CD4-positive, alpha-beta T cell treated with Interleukin-15 for 1 hour (primary cell): ENCODE data around the gene ATF7.
"Not testable (repeated sequence)": the region's sequence is repeated elsewhere in the genome, so short reads cannot be mapped to it uniquely, and the experiment has no call there.

Experiments used
- DNase-seq: peaks from one replicate; pipeline ENCODE4 v3.0.0-alpha.2; 2020

Gene ATF7

GRCh38 chr12:53564278-53564677 is 61.9 kb downstream of the ATF7 start:
- no peak for DNase-seq

DNA sequence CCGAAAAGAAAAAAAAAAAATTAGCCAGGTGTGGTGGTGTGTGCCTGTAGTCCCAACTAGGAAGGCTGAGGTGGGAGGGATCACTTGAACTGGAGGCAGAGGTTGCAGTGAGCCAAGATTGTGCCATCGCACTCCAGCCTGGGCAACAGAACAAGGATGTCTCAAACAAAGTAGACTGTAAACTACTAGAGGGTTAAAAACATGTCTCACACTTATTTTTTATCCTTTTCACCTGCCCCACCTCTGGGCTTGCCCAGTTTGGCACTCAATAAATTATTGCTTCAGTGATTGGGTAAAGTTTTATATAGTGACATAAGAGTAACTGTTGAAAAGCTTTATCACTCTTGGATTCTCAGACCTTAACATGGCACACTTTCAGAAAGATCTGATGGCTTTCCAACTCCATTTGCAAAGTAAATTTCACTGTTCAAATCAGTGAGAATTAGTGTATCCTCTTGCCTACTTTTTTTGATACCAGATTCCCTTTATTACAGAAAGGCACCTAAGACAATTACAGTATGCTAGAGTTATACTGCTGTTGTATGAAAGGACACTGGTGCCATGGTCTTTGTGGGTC is 62.6 kb downstream of the ATF7 start:
- DNase-seq = no peak

- DNase-seq = no peak
Observed at GRCh38 chr12:53561590-53561953, 64.6 kb downstream of the ATF7 start.

DNA sequence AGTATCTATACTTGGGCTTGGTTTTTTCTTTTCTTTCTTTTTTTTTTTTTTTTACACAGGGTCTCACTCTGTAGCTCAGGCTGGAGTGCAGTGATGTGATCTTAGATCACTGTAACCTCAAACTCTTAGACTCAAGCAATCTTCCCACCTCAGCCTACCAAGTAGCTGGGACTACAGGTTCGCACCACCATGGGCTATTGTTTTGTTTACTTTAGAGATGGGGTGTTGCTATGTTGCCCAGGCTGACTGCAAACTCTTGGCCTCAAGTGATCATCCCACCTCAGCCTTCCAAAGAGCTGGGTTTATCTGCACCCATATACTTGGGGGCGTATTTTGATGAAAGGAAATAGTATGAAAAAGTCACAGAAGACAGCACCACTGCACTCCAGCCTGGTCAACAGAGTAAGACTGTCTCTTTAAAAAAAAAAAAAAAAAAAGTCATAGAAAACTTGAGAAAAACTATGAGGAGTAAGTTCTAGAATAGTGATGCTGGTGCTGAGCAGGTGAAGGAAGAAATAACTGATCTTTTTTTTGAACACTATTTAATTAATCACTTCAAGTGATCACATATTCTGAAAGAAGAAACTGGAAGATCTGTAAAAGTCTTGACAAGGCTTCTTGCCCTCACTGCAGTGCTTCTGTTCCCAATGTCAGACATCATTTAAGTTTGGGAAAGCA is 65.1 kb downstream of the ATF7 start:
- DNase-seq = no peak

DNA sequence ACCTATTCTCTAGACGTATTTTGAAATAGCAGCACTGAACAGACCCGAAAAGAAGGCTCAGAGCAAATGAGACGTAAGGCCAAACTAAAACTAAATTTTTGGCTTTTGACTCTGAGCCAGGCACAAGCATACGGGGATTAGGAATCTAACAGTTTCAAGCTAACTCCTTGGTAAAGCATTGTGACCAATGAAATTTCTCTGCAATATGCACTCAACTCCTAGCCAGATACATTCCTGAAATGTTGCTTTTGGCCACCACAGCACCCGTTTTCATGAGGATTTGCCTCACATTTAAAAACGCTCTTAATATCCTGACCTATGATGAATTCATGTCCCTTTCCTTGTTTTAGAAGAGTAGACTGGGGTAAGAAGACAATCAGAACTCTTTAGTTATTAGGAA is 65.8 kb downstream of the ATF7 start:
- DNase-seq = no peak

DNA sequence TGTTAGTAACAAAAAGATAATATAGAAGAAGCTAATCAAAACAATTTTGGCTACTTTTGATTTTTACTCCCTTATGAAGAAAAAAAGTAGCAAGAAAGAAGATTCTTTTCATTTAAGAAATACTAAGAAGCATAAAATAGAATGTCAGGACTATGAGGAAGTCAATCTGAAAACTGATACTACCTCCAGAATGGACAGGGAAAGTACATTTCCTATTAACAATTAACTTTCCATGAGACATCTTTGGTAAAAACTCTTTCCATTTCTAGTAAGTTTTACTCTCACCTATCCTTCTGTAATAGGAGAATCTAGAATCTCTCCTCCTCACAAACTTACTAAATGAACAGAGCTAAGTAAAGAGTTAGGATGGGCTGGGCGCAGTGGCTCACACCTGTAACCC is 67.6 kb downstream of the ATF7 start:
- DNase-seq = no peak

- no peak for DNase-seq
Observed at GRCh38 chr12:53552361-53553327, 73.5 kb downstream of the ATF7 start.

DNA sequence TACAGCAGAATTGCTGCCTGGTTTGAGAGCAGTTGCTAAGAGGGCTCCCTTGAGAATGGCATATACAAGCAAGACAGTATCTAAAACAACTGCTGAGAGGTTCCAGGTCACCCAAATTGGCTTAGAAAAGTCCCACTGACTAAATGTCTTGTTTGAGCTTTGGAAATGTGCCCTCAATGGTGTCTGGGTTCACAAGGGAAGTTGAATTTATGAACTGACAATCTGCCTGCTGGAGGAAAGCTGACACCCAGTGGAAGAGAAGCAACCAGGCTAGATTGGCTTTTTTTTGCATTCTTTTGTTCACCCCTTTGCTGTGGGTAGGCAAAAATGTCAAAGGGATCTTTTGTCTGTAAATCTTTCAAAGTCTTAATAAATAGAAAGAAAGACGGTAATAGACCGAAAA is 74.3 kb downstream of the ATF7 start:
- no peak for DNase-seq

- no peak for DNase-seq
Observed at GRCh38 chr12:53550595-53550994, 75.6 kb downstream of the ATF7 start.

GRCh38 chr12:53550131-53550530 is 76.1 kb downstream of the ATF7 start:
- DNase-seq = not testable (repeated sequence)

GRCh38 chr12:53548354-53548753 is 77.8 kb downstream of the ATF7 start:
- not testable (repeated sequence) for DNase-seq

GRCh38 chr12:53543539-53543938 is 82.6 kb downstream of the ATF7 start:
- peak; percentile 56 for DNase-seq

- no peak for DNase-seq
Observed at GRCh38 chr12:53539526-53539925, 86.7 kb downstream of the ATF7 start.

GRCh38 chr12:53538209-53538689 is 87.9 kb downstream of the ATF7 start:
- no peak for DNase-seq

DNA sequence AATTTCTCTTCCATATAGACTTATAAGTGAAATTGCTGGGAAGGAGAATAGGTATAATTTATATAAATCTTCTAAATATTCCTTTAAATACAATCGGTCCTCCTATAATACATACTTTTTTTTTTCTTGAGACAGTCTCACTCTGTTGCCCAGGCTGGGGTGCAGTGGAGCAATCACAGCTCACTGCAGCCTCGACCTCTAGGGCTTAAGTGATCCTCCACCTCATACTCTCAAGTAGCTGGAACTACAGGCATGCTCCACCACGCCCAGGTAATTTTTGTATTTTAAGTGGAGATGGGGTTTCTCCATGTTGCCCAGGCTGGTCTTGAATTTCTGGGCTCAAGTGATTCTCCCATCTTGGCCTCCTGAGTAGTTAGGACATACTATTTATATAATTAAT is 89.2 kb downstream of the ATF7 start:
- DNase-seq = no peak

- DNase-seq = no peak
Observed at GRCh38 chr12:53533471-53533870, 92.7 kb downstream of the ATF7 start.

DNA sequence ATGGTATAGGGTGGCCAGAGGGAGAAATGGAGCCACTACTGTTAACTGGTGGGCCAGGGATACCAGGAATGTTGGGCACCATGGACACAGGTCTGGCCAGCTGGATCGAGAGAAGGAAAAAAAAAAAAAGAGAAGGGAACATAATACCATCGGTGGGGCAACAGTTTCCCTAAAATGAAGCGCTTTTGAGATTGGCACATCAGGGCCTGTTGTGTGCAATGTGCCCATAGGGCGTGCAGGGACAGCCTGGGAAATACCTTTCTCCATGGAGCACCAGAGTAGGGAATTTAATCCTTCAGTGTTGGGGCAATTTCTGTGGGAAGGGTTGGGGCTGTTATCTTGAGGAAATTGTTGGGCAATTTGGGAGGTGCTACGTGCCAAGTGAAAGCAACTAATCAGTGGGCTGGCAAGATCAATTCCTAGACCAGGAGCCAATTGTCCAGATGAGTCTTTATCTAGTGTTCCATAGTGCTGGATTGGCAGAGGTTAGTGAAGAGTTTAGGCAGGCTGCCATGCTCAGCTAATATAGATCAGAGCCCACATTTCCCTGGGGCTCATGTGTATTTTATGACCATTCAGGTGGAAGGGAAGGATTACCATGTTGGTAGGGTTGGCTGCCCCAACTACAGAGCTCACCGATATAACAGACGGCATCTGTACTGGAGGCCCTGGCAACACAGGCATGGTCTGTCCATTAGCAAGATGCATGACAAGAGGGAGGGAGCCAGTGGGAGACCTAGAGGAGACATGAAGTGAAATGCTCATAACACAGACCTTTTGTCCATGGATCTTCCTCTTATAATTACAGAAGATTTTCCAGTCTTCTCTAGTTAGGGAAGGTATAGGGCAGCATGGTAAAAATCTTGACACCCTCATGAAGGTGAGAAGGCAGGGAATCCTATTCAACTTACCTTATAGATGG is 93.4 kb downstream of the ATF7 start:
- no peak for DNase-seq

DNA sequence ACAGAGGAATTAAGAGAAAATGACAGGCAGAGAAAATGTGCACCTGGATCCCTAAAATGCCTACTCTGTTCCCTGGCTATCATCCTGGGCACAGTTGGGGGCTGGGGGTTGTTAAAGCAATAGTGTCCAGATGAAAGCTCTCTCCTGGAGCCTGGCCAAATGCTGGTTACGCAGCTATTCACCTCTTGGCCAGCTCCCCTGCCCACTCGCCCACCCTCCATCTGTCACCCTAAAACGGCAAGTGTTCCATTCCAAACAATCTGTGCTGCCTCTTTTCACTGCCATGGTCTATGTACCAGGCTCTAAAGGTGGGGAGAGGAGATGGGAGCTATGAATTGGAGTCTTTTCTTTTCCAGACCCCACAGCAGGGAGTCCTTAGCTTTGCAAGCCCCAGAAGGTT is 94.2 kb downstream of the ATF7 start:
- DNase-seq = no peak

GRCh38 chr12:53530920-53531319 is 95.3 kb downstream of the ATF7 start:
- DNase-seq = no peak

DNA sequence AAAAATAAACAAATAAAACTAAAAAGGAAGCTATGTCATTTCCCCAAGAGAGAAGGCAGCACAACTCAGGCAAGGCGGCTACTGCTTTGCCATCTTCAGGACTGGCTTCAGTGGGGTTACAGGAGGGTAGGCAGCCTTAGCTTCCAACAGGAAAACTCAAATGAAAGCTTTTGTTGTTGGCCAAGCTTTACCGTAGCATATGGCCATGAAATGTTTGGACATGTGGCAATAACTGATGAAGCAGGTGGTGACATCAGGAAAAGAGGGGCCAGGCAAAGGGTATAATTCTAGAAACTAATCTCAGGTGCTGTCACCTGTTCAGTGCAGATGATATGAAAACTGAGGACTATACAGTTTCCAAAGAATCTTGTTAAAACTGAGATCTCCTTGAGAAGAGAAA is 96.1 kb downstream of the ATF7 start:
- no peak for DNase-seq

- no peak for DNase-seq
Observed at GRCh38 chr12:53524476-53524875, 101.7 kb downstream of the ATF7 start.

DNA sequence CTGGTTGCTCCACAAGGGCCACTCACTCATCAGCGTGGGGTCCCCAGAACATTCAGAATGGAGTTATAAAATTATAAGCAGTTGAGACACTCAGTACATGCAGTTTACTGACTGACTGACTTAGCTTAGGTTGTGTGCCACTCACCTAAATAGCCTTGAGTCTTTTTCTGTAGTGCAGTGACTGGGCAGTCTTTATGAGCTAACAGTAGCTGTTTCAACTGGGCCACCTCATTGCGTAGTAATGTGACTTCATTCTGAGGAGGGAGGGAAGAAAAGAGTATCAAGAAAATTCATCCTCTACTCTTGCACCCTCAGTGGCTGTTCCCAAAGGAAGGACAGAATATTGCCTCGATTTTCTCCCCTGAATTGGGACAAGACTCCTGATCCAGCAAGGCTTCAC is 103.1 kb downstream of the ATF7 start:
- DNase-seq = no peak

DNA sequence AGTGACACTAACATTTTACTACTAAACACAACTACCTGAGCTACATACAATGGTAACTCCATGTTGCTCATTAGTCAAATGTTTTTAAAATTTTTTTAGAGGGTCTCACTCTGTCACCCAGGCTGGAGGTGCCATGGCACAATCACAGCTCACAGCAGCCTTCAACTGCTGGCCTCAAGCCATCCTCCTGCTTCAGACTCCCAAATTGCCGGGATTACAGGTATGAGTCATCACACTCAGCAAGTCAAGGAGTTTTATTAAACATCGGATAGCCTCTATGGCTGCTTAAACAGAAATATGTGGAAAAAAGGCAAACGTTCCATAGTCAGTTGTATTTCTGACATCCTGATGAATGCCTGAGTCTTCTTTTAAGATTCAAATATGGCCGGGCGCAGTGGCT is 107.8 kb downstream of the ATF7 start:
- DNase-seq = no peak
